Transverse colon (tissue), 4 donors: Measurements from ENCODE around the gene ARHGEF4. TPM values are rescaled to one million over a fixed set of nuclear protein-coding genes. Genes with fewer than 3 reads are reported as not detected.

Experiments used
- DNase-seq: peaks from one replicate; pipeline ENCODE4 v3.0.0-alpha.2; 2019
- H3K27ac ChIP-seq, 4 donors: fragments of 200-600 bp; sonication (generic); 2 replicates each; pipeline ENCODE4 v1.5.1; 2016 to 2018; ENCODE audit warnings: inconsistent platforms in 4 of 4
- H3K27me3 ChIP-seq: fragments of 200-600 bp; sonication (generic); 2 replicates; pipeline ENCODE4 v1.5.1; 2017; ENCODE audit warnings: inconsistent platforms
- H3K36me3 ChIP-seq, 4 donors: fragments of 200-600 bp; sonication (generic); 2 replicates each; pipeline ENCODE4 v1.5.1; 2017 to 2019; ENCODE audit warnings: inconsistent platforms in 4 of 4
- H3K4me1 ChIP-seq, 4 donors: fragments of 200-600 bp; sonication (generic); 2 replicates each; pipeline ENCODE4 v1.5.1; 2017 to 2020; ENCODE audit warnings: inconsistent platforms in 4 of 4
- H3K4me3 ChIP-seq, 4 donors: fragments of 200-600 bp; sonication (generic); 1 replicate in 1 of 4; 2 replicates in 3 of 4; pipeline versions ENCODE4 v1.5.1 to v1.6.1; 2017 to 2019; ENCODE audit warnings: inconsistent platforms in 4 of 4
- H3K9me3 ChIP-seq, 2 donors: fragments of 200-600 bp; sonication (generic); 2 replicates each; pipeline ENCODE4 v1.5.1; 2017 to 2019; ENCODE audit warnings: inconsistent platforms in 2 of 2
- EP300 ChIP-seq: sonication (generic); formaldehyde crosslinking; IDR thresholded peaks from one replicate; pipeline ENCODE4 v1.6.1; 2017; ENCODE audit warnings: antibody characterized with exemption, low read depth
- POLR2A ChIP-seq: fragments of 450-650 bp; IDR thresholded peaks from one replicate; pipeline ENCODE4 v1.6.1; 2016; ENCODE audit warnings: antibody characterized with exemption, mild to moderate bottlenecking, moderate library complexity
- POLR2AphosphoS5 ChIP-seq, 3 donors: sonication (generic); formaldehyde crosslinking; IDR thresholded peaks; one replicate each; pipeline ENCODE4 v1.6.1; 2016; ENCODE audit warnings: antibody characterized with exemption in 3 of 3
- WGBS, 2 donors: methylation state at CpG; one replicate each; pipeline ENCODE4 v1.1.5; 2018; ENCODE audit warnings: low coverage in 1 of 2; 5-methylcytosine and 5-hydroxymethylcytosine counted together
- in situ Hi-C, 4 donors: fragments of 200-750 bp; cut with MboI; loops; one replicate each; pipeline versions ENCODE4 v1.15.0 to v1.15.1; 2017; ENCODE audit warnings: low sequenced_read_pairs in 3 of 4, low pct_ligation_motif_present in 1 of 4, low pct_unique_long_range_greater_than_20kb in 1 of 4
- intact Hi-C: fragments of 100-400 bp; cut with DNase I; formaldehyde crosslinking; loops from one replicate; pipeline ENCODE4 v1.15.1; 2023; ENCODE audit warnings: low total_unique reads
- total RNA-seq, 4 donors: library from RNA; depleted of rRNA; stranded (reverse); fragments of >200 nt; gene quantifications; one replicate each; pipeline ENCODE4 v1.1.0, GENCODE V29; 2016
- TF ChIP-seq, protein P1 (sequence below), 5 experiments: fragments of 200-600 bp in 3 of 5; fragments of 450-650 bp in 2 of 5; sonication (generic) in 3 of 5; IDR thresholded peaks; 1 replicate in 2 of 5; 2 replicates in 3 of 5; pipeline ENCODE4 v1.5.1; 2016 to 2017; ENCODE audit warnings: antibody characterized with exemption in 5 of 5, inconsistent platforms in 3 of 5, mild to moderate bottlenecking in 2 of 5, moderate library complexity in 1 of 5

Gene ARHGEF4
- total RNA-seq, 4 donors from 2014 or later: 1.2 to 16.8 (median 1.7) TPM

DNA sequence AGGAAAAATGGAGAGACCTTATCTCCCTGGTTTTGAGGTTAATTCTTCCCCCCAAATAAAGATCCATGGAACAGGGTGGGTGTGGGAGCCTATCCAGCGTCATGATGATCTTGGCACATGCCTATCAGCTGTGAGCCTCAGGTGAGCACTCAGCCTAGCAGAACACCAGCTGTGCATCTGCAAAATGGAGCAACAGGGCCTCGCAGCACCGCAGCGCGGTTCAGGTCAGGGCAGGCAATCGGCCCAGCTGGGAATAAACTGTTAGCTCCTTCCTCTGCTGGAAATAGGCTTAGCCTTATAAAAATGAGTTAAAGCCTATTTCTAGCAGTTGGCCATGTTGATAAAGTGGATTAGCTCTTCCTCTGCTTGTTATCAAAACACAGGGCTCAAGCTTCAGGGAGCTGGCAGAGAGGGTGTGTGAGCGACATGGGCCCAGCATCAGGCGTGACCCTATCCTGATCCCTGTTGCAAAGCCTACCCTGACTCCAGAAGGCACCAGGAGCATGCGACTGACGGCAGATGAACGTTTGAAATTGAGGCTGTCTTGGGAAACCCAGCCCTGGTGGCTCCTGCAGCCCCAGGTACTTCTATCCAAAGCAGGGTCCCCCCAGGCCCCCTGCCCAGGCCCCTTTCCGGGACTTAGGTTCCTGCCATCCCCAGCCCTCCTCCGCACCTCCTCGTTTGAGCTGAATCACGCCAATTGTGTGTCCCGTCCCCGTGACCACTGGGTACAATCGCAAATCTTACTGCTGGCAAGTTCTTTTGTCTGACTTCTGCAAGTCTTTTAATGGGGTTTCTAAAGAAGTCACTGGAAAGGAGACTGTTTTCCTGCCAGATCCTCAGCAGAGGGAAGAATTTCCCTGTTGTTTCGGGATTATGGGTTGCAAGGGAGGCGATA lies 35.4 kb downstream of the ARHGEF4 start:
- Histone ChIP-seq H3K4me1 (peaks cover 0 to 7% (median 6%) of the 10 kb centered on the region in 4 donors), H3K27me3 (no peaks in the 10 kb centered on the region), H3K4me3 (no peak overlapping the region), H3K9me3 (no peaks in the 10 kb centered on the region), H3K27ac (no peak overlapping the region), H3K36me3 (no peaks in the 10 kb centered on the region)
- in situ Hi-C loops (loop anchor here (10.0 kb wide), 2 partner anchors 67 to 77 kb away; no protein-coding TSS in a partner anchor), intact Hi-C loops (no loop called here)
- TF ChIP-seq EP300: no peak
- TF ChIP-seq, protein P1, sequence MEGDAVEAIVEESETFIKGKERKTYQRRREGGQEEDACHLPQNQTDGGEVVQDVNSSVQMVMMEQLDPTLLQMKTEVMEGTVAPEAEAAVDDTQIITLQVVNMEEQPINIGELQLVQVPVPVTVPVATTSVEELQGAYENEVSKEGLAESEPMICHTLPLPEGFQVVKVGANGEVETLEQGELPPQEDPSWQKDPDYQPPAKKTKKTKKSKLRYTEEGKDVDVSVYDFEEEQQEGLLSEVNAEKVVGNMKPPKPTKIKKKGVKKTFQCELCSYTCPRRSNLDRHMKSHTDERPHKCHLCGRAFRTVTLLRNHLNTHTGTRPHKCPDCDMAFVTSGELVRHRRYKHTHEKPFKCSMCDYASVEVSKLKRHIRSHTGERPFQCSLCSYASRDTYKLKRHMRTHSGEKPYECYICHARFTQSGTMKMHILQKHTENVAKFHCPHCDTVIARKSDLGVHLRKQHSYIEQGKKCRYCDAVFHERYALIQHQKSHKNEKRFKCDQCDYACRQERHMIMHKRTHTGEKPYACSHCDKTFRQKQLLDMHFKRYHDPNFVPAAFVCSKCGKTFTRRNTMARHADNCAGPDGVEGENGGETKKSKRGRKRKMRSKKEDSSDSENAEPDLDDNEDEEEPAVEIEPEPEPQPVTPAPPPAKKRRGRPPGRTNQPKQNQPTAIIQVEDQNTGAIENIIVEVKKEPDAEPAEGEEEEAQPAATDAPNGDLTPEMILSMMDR (IDR thresholded peaks at IDR 0.05): no peak
- TF ChIP-seq POLR2A: no peak
- TF ChIP-seq POLR2AphosphoS5 (IDR thresholded peaks at IDR 0.05): no peak
- 71 to 85% methylated on average over 9 to 20 of the region's 20 CpGs for WGBS, 2 donors
- DNase-seq: no peak

DNA sequence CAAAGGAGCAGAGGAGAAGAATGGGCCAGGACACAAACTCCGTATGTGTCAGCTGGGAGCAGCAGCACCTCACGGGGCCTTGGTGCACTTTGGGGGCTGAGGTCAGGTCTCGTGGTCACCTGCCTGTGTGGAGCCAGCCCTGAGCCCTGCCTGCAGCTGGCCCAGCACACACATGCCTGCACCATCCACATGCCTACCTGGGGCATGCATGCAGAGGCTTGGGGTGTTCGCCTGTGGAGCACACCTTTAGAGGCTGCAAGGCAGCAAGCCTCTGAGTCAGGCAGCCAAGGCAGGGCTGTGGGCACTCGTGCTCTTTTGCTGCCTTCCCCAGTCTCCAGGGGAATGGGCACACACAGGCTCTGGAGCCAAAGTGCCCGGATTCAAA lies 36.0 kb downstream of the ARHGEF4 start:
- Histone ChIP-seq H3K4me1 (peaks cover 0 to 7% (median 6%) of the 10 kb centered on the region in 4 donors), H3K9me3 (no peaks in the 10 kb centered on the region), H3K36me3 (no peaks in the 10 kb centered on the region), H3K27me3 (no peaks in the 10 kb centered on the region), H3K27ac (no peak overlapping the region), H3K4me3 (no peak overlapping the region)
- no peak for DNase-seq
- in situ Hi-C loops: loop anchor here (10.0 kb wide), 2 partner anchors 68 to 78 kb away; no protein-coding TSS in a partner anchor
- intact Hi-C loops: no loop called here
- no peak for TF ChIP-seq POLR2AphosphoS5 (IDR thresholded peaks at IDR 0.05)
- 76% methylated on average over 6 of the region's 6 CpGs; no CpG with 5 or more reads in 1 of the 2 donors for WGBS, 2 donors

DNA sequence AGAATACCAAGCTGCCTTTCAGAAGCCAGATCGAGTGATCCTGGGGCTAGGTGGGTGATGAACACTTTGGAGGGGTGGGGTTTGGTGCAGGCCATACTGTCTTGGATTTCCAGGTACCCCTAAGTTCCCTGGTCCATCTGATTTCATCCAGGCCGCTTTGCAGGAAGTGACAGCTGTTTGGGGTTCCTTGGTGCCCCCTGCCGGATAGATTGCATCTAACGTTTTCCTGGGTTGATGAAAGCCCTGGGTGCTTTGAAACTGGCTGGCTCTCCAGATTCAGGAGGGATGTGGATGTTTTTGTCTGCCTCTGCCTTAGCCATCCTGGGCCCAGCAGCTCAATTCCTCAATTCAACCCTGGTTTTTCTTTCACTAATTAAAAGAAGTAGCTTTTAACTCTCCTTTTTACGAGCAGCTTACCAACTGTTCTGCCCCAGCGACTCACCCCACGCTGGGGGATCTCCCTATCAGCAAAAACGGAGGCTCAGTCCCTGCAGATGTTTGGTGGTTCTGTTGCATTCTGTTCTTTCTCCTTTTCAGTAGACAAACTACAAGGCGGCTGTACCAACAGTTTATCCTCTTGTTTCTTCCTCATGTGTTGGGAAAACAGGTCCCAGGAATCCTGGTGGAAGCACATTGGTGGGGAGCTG lies 37.1 kb downstream of the ARHGEF4 start:
- TF ChIP-seq EP300: no peak
- TF ChIP-seq, protein P1 (IDR thresholded peaks at IDR 0.05): peak; percentile 58 to 69 (median 68)
- intact Hi-C loops: loop anchor here (2.0 kb wide), 1 partner anchor 77 kb away; no protein-coding TSS in a partner anchor

DNA sequence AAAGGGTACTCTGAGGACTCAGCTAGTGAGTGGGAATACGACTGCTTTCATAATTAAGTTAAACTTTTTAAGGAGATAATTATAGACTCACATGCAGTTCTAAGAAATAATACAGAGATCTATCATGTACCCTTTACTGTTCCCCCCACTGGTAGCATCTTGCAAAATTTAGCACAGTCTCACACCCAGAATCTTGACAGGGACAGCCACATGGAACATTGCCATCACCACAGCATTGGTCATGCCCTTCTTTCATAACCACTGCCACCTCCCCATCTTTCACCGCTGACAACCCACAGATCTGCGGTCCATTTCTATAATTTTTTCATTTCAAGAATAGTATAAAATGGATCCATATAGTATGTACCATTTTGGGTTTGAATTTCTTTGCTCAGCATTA lies 37.8 kb downstream of the ARHGEF4 start:
- H3K9me3 ChIP-seq: no peaks in the 10 kb centered on the region
- TF ChIP-seq, protein P1 (IDR thresholded peaks at IDR 0.05): no peak
- no peak for TF ChIP-seq POLR2A
- no peaks in the 10 kb centered on the region for H3K4me1 ChIP-seq
- intact Hi-C loops (loop anchor here (2.0 kb wide), 1 partner anchor 78 kb away; no protein-coding TSS in a partner anchor), in situ Hi-C loops (loop anchor here (10.0 kb wide), 2 partner anchors 70 to 80 kb away; no protein-coding TSS in a partner anchor)
- no peak overlapping the region for H3K27ac ChIP-seq
- 76 to 93% methylated on average over 3 of the region's 3 CpGs for WGBS, 2 donors
- no peak overlapping the region for H3K4me3 ChIP-seq
- no peaks in the 10 kb centered on the region for H3K27me3 ChIP-seq
- no peak for DNase-seq
- no peaks in the 10 kb centered on the region for H3K36me3 ChIP-seq

More for the DNA sequence above, 37.1 kb downstream of the ARHGEF4 start:
- peak; percentile 79 for DNase-seq
- Histone ChIP-seq H3K27ac (no peak overlapping the region), H3K36me3 (no peaks in the 10 kb centered on the region), H3K9me3 (no peaks in the 10 kb centered on the region), H3K4me1 (peaks cover 0 to under 1% (median 0%) of the 10 kb centered on the region in 4 donors), H3K27me3 (no peaks in the 10 kb centered on the region), H3K4me3 (no peak overlapping the region)
- in situ Hi-C loops: loop anchor here (10.0 kb wide), 2 partner anchors 69 to 79 kb away; no protein-coding TSS in a partner anchor
- WGBS, 2 donors: 36 to 43% methylated on average over 5 to 9 of the region's 9 CpGs
